Subcutaneous abdominal adipose tissue (tissue), 5 donors: ENCODE measurements around the gene KIAA1671.
"Not testable (repeated sequence)": the region's sequence is repeated elsewhere in the genome, so short reads cannot be mapped to it uniquely, and the experiment has no call there.

ENCODE experiments used
- H3K27ac ChIP-seq: one replicate; pipeline ENCODE4 v1.7.0; 2013; ENCODE audit warnings: low read depth, mild to moderate bottlenecking, inconsistent platforms, low read length, moderate library complexity
- H3K27me3 ChIP-seq, 5 donors: one replicate each; pipeline ENCODE4 v1.7.0; 2013; ENCODE audit warnings: low read length in 5 of 5, inconsistent platforms in 1 of 5; ENCODE audit not compliant: control insufficient read depth in 5 of 5, insufficient read depth in 4 of 5
- H3K36me3 ChIP-seq, 5 donors: one replicate each; pipeline ENCODE4 v1.7.0; 2013; ENCODE audit warnings: low read length in 5 of 5; ENCODE audit not compliant: control insufficient read depth in 5 of 5, insufficient read depth in 5 of 5
- H3K4me1 ChIP-seq, 5 donors: one replicate each; pipeline ENCODE4 v1.7.0; 2013; ENCODE audit warnings: low read length in 5 of 5, mild to moderate bottlenecking in 3 of 5, moderate library complexity in 1 of 5; ENCODE audit not compliant: control insufficient read depth in 5 of 5, insufficient read depth in 5 of 5
- H3K4me3 ChIP-seq, 5 donors: one replicate each; pipeline ENCODE4 v1.7.0; 2013; ENCODE audit warnings: low read length in 5 of 5, low read depth in 1 of 5
- H3K9ac ChIP-seq, 5 donors: one replicate each; pipeline ENCODE4 v1.7.0; 2013; ENCODE audit warnings: low read length in 5 of 5, mild to moderate bottlenecking in 4 of 5, moderate library complexity in 3 of 5
- H3K9me3 ChIP-seq, 5 donors: one replicate each; pipeline ENCODE4 v1.7.0; 2013; ENCODE audit warnings: low read length in 5 of 5; ENCODE audit not compliant: control insufficient read depth in 5 of 5
- donor health status: healthy.
- donor health status: healthy.
- donor health status: healthy.
- donor health status: healthy.
- donor health status: healthy.

KIAA1671 gene

GRCh38 chr22:25178348-25178747 is 225.8 kb downstream of the KIAA1671 start:
- H3K4me3 ChIP-seq, H3K9ac ChIP-seq, H3K27ac ChIP-seq, H3K27me3 ChIP-seq: not testable (repeated sequence)
- peaks cover 0 to 50% (median 43%) of the 10 kb centered on the region in 5 donors for H3K36me3 ChIP-seq
- H3K9me3 ChIP-seq: peaks cover 0 to 12% (median 8%) of the 10 kb centered on the region in 5 donors
- peaks cover 3 to 15% (median 8%) of the 10 kb centered on the region in 5 donors for H3K4me1 ChIP-seq

GRCh38 chr22:25178869-25179631 is 226.5 kb downstream of the KIAA1671 start:
- peaks cover 3 to 15% (median 8%) of the 10 kb centered on the region in 5 donors for H3K4me1 ChIP-seq
- H3K36me3 ChIP-seq: peaks cover 0 to 49% (median 43%) of the 10 kb centered on the region in 5 donors
- H3K27ac ChIP-seq, H3K4me3 ChIP-seq, H3K27me3 ChIP-seq, H3K9ac ChIP-seq: not testable (repeated sequence)
- peaks cover 0 to 12% (median 8%) of the 10 kb centered on the region in 5 donors for H3K9me3 ChIP-seq

GRCh38 chr22:25182131-25183110 is 229.9 kb downstream of the KIAA1671 start:
- Histone ChIP-seq H3K4me3 (no peak overlapping the region), H3K4me1 (peaks cover 3 to 24% (median 8%) of the 10 kb centered on the region in 5 donors), H3K27me3 (no peaks in the 10 kb centered on the region), H3K9ac (peak overlapping the region in 1 of 5 donors; percentile 9), H3K27ac (peak overlapping the region; percentile 37), H3K9me3 (peaks cover 0 to 12% (median 8%) of the 10 kb centered on the region in 5 donors), H3K36me3 (peaks cover 0 to 44% (median 39%) of the 10 kb centered on the region in 5 donors)

GRCh38 chr22:25183949-25184619 is 231.6 kb downstream of the KIAA1671 start:
- H3K36me3 ChIP-seq: peaks cover 0 to 44% (median 34%) of the 10 kb centered on the region in 5 donors
- no peak overlapping the region for H3K4me3 ChIP-seq
- no peaks in the 10 kb centered on the region for H3K27me3 ChIP-seq
- H3K4me1 ChIP-seq: peaks cover 3 to 24% (median 8%) of the 10 kb centered on the region in 5 donors
- H3K9me3 ChIP-seq: peaks cover 0 to 12% (median 8%) of the 10 kb centered on the region in 5 donors
- no peak overlapping the region for H3K27ac ChIP-seq
- H3K9ac ChIP-seq: no peak overlapping the region

- H3K9ac ChIP-seq: no peak overlapping the region
- no peaks in the 10 kb centered on the region for H3K9me3 ChIP-seq
- H3K4me1 ChIP-seq: peaks cover 3 to 22% (median 8%) of the 10 kb centered on the region in 5 donors
- no peak overlapping the region for H3K4me3 ChIP-seq
- H3K27me3 ChIP-seq: no peaks in the 10 kb centered on the region
- peaks cover 0 to 42% (median 31%) of the 10 kb centered on the region in 5 donors for H3K36me3 ChIP-seq
- no peak overlapping the region for H3K27ac ChIP-seq
These were observed 233.6 kb downstream of the KIAA1671 start for GRCh38 chr22:25186140-25186539.

- Histone ChIP-seq H3K9ac (no peak overlapping the region), H3K27ac (no peak overlapping the region), H3K36me3 (peaks cover 0 to 44% (median 32%) of the 10 kb centered on the region in 5 donors), H3K4me1 (peaks cover 3 to 16% (median 7%) of the 10 kb centered on the region in 5 donors), H3K27me3 (no peaks in the 10 kb centered on the region), H3K9me3 (no peaks in the 10 kb centered on the region), H3K4me3 (no peak overlapping the region)
These were observed 235.0 kb downstream of the KIAA1671 start for GRCh38 chr22:25187469-25187868.

- Histone ChIP-seq H3K27ac (no peak overlapping the region), H3K27me3 (no peaks in the 10 kb centered on the region), H3K4me3 (no peak overlapping the region), H3K36me3 (peaks cover 0 to 39% (median 20%) of the 10 kb centered on the region in 5 donors), H3K9ac (no peak overlapping the region), H3K4me1 (peaks cover 0 to 2% (median 0%) of the 10 kb centered on the region in 5 donors), H3K9me3 (no peaks in the 10 kb centered on the region)
These were observed 239.9 kb downstream of the KIAA1671 start for GRCh38 chr22:25192406-25192805.

GRCh38 chr22:25193130-25193529 is 240.6 kb downstream of the KIAA1671 start:
- H3K4me1 ChIP-seq: peaks cover 0 to 4% (median 0%) of the 10 kb centered on the region in 5 donors
- no peak overlapping the region for H3K4me3 ChIP-seq
- H3K9me3 ChIP-seq: no peaks in the 10 kb centered on the region
- H3K36me3 ChIP-seq: peaks cover 0 to 46% (median 28%) of the 10 kb centered on the region in 5 donors
- no peak overlapping the region for H3K27ac ChIP-seq
- H3K9ac ChIP-seq: no peak overlapping the region
- H3K27me3 ChIP-seq: no peaks in the 10 kb centered on the region

- Histone ChIP-seq H3K9ac (no peak overlapping the region), H3K36me3 (peaks cover 0 to 47% (median 29%) of the 10 kb centered on the region in 5 donors)
These were observed 241.0 kb downstream of the KIAA1671 start for GRCh38 chr22:25193548-25193947.

More at GRCh38 chr22:25193548-25193947, 241.0 kb downstream of the KIAA1671 start:
- Histone ChIP-seq H3K27ac (no peak overlapping the region), H3K27me3 (no peaks in the 10 kb centered on the region), H3K4me3 (no peak overlapping the region), H3K4me1 (peaks cover 0 to 4% (median 0%) of the 10 kb centered on the region in 5 donors), H3K9me3 (no peaks in the 10 kb centered on the region)
